Measurements from ENCODE around the gene EFNB2. TPM values are rescaled to one million over a fixed set of nuclear protein-coding genes. Genes with fewer than 3 reads are reported as not detected.

EFNB2 gene
- total RNA-seq, 4 donors from 2014 or later, result 10.0 to 20.2 (median 17.5) TPM

DNA sequence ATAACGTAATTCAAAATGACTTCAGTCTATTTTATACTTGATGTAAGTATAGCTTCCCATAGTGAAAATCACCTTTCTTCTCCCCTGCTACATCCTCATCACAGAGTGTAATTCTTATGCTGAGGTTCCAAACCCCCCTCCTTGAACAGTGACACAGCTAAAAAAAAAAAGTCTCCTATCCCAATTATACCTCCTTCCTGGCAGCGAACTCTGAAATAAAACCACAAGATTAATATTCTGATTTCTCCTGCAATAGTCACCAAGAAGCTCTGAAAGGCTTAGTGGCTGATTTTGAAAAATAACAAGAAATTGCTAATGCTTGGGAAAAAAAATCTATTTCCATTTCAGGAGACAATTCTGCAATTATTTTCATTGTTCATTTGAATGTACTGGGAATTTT is 36.3 kb downstream of the EFNB2 start:
- Histone ChIP-seq H3K27me3 (no peaks in the 10 kb centered on the region), H3K9me3 (no peaks in the 10 kb centered on the region), H3K27ac (replicated peaks in 1 of 4) (peak overlapping the region; percentile 56 to 74 (median 65)), H3K4me3 (peak overlapping the region in 1 of 4 donors; percentile 10), H3K36me3 (peaks cover 0 to 6% (median 0%) of the 10 kb centered on the region in 4 donors), H3K4me1 (peaks cover 11 to 62% (median 58%) of the 10 kb centered on the region in 4 donors)
- TF ChIP-seq, protein P1, sequence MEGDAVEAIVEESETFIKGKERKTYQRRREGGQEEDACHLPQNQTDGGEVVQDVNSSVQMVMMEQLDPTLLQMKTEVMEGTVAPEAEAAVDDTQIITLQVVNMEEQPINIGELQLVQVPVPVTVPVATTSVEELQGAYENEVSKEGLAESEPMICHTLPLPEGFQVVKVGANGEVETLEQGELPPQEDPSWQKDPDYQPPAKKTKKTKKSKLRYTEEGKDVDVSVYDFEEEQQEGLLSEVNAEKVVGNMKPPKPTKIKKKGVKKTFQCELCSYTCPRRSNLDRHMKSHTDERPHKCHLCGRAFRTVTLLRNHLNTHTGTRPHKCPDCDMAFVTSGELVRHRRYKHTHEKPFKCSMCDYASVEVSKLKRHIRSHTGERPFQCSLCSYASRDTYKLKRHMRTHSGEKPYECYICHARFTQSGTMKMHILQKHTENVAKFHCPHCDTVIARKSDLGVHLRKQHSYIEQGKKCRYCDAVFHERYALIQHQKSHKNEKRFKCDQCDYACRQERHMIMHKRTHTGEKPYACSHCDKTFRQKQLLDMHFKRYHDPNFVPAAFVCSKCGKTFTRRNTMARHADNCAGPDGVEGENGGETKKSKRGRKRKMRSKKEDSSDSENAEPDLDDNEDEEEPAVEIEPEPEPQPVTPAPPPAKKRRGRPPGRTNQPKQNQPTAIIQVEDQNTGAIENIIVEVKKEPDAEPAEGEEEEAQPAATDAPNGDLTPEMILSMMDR (IDR thresholded peaks at IDR 0.05), result no peak
- no peak for TF ChIP-seq EP300 (IDR thresholded peaks at IDR 0.05)
- no peak for TF ChIP-seq POLR2A (IDR thresholded peaks at IDR 0.05; ENCODE audit: low read depth)
- TF ChIP-seq POLR2AphosphoS5 (IDR thresholded peaks at IDR 0.05), result no peak
- intact Hi-C loops (cut with DNase I), result no loop called here
- WGBS, result 55% methylated on average over 2 of the region's 2 CpGs
- no peak for DNase-seq (ENCODE audit: extremely low spot score)

GRCh38 chr13:106498571-106498970 is 36.9 kb downstream of the EFNB2 start:
- TF ChIP-seq POLR2AphosphoS5 (IDR thresholded peaks at IDR 0.05), result no peak
- TF ChIP-seq, protein P1 (IDR thresholded peaks at IDR 0.05), result no peak
- TF ChIP-seq EP300 (IDR thresholded peaks at IDR 0.05), result no peak
- no peak for TF ChIP-seq POLR2A (IDR thresholded peaks at IDR 0.05; ENCODE audit: low read depth)
- Histone ChIP-seq H3K36me3 (peaks cover 0 to 11% (median 2%) of the 10 kb centered on the region in 4 donors), H3K9me3 (no peaks in the 10 kb centered on the region), H3K27me3 (no peaks in the 10 kb centered on the region), H3K27ac (replicated peaks in 1 of 4) (peak overlapping the region; percentile 56 to 74 (median 65)), H3K4me1 (peaks cover 11 to 57% (median 53%) of the 10 kb centered on the region in 4 donors), H3K4me3 (peak overlapping the region in 1 of 4 donors; percentile 10)
- intact Hi-C loops (cut with DNase I), result no loop called here
- DNase-seq (ENCODE audit: extremely low spot score), result no peak
- 15% methylated on average over 1 of the region's 1 CpG for WGBS

DNA sequence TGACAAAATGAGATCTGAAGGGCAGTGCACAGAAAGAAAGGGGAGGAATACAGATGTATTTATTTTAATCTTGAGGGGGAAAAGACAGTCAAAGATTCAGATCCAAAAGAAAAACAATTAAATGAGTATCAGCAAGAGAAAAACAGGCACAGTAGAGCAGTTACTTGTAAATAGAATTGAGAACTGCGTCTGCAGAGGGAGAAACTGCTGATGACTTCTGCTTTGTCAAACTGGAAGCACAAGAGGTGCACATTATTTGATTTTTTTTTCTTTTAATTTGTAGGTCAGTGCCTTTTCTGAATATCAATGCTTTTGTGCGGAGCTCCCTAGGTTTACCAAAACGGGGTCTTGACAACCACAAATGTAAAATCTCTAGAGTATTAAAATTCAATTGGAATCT is 37.3 kb downstream of the EFNB2 start:
- intact Hi-C loops (cut with DNase I), result no loop called here
- no peaks in the 10 kb centered on the region for H3K27me3 ChIP-seq
- H3K36me3 ChIP-seq, result peaks cover 0 to 16% (median 5%) of the 10 kb centered on the region in 4 donors
- H3K4me3 ChIP-seq, result peak overlapping the region in 3 of 4 donors; percentile 6 to 10 (median 9)
- H3K27ac ChIP-seq (replicated peaks in 1 of 4), result peak overlapping the region; percentile 56 to 74 (median 65)
- H3K9me3 ChIP-seq, result no peaks in the 10 kb centered on the region
- 23% methylated on average over 3 of the region's 3 CpGs for WGBS
- DNase-seq (ENCODE audit: extremely low spot score), result no peak
- peaks cover 11 to 55% (median 49%) of the 10 kb centered on the region in 4 donors for H3K4me1 ChIP-seq
- TF ChIP-seq EP300 (IDR thresholded peaks at IDR 0.05) (no peak), POLR2AphosphoS5 (IDR thresholded peaks at IDR 0.05) (no peak), POLR2A (IDR thresholded peaks at IDR 0.05; ENCODE audit: low read depth) (no peak)
- TF ChIP-seq, protein P1 (IDR thresholded peaks at IDR 0.05), result no peak

DNA sequence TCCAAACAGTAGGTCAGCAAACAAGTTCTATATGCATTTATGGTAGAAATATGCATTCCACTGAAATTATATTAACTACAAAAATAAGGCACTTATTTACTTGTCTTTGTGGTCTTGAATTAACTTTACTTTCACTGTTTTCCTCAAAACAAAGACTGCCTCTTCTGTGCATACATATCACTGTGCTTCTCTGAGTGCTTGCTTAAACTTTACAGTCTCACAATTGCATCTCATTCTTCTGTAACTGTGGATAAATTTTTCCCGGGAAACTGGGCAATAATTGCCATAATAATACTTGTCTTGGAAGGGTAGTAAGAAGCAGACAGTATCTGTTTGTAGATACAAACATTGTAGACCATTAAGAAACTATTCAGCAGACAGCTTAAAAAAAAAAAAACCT is 38.4 kb downstream of the EFNB2 start:
- peaks cover 17 to 55% (median 52%) of the 10 kb centered on the region in 4 donors for H3K4me1 ChIP-seq
- intact Hi-C loops (cut with DNase I), result no loop called here
- 30% methylated on average over 1 of the region's 1 CpG for WGBS

More for the DNA sequence above, 38.4 kb downstream of the EFNB2 start:
- Histone ChIP-seq H3K27me3 (no peaks in the 10 kb centered on the region), H3K36me3 (peaks cover 0 to 26% (median 16%) of the 10 kb centered on the region in 4 donors), H3K27ac (replicated peaks in 1 of 4) (peak overlapping the region; percentile 56 to 74 (median 65)), H3K4me3 (no peak overlapping the region), H3K9me3 (no peaks in the 10 kb centered on the region)
- TF ChIP-seq, protein P1 (IDR thresholded peaks at IDR 0.05), result no peak
- TF ChIP-seq EP300 (IDR thresholded peaks at IDR 0.05) (no peak), POLR2A (IDR thresholded peaks at IDR 0.05; ENCODE audit: low read depth) (no peak), POLR2AphosphoS5 (IDR thresholded peaks at IDR 0.05) (no peak)
- no peak for DNase-seq (ENCODE audit: extremely low spot score)

Data from esophagus muscularis mucosa (tissue), 4 donors.